Neural cell (in vitro differentiated cells): ENCODE data around the gene ABCE1. TPM values are rescaled to one million over a fixed set of nuclear protein-coding genes. Genes with fewer than 3 reads are reported as not detected.

Experiments used
- H2AFZ ChIP-seq: fragments of 200-600, 300-800 bp; sonication (generic), shearing (Covaris generic); 2 replicates; pipeline ENCODE4 v1.6.0; 2014; ENCODE audit warnings: low read depth, mild to moderate bottlenecking, antibody characterized with exemption, low read length, moderate library complexity
- H3F3A ChIP-seq: fragments of 200-600 bp; shearing (Covaris generic); 2 replicates; pipeline ENCODE4 v1.6.1; 2016; ENCODE audit warnings: mild to moderate bottlenecking, moderate library complexity, mixed read lengths, antibody characterized with exemption, low read length; ENCODE audit not compliant: insufficient read depth, poor library complexity, severe bottlenecking
- H3K27ac ChIP-seq: fragments of 200-600, 300-800 bp; sonication (generic), shearing (Covaris generic); 2 replicates; pipeline ENCODE4 v1.5.1; 2014; ENCODE audit warnings: mild to moderate bottlenecking, low read length, moderate library complexity
- H3K27me3 ChIP-seq: fragments of 300-800, 200-600 bp; sonication (generic), shearing (Covaris generic); 2 replicates; pipeline ENCODE4 v1.6.0; 2014; ENCODE audit warnings: mild to moderate bottlenecking, low read depth, low read length, moderate library complexity; ENCODE audit not compliant: insufficient read depth
- H3K36me3 ChIP-seq: fragments of 300-800, 200-600 bp; sonication (generic), shearing (Covaris generic); 2 replicates; pipeline ENCODE4 v1.5.1; 2014; ENCODE audit warnings: mild to moderate bottlenecking, antibody characterized with exemption, low read length, moderate library complexity; ENCODE audit not compliant: insufficient read depth
- H3K4me2 ChIP-seq: fragments of 300-800, 200-600 bp; sonication (generic), shearing (Covaris generic); 2 replicates; pipeline ENCODE4 v1.6.0; 2014; ENCODE audit warnings: mild to moderate bottlenecking, low read length
- H3K4me3 ChIP-seq: fragments of 300-800, 200-600 bp; sonication (generic), shearing (Covaris generic); 2 replicates; pipeline ENCODE4 v1.5.1; 2014; ENCODE audit warnings: mild to moderate bottlenecking, low read length, moderate library complexity
- H3K79me2 ChIP-seq: fragments of 200-600 bp; shearing (Covaris generic); replicated peaks from 2 replicates; pipeline ENCODE4 v1.6.0; 2014; ENCODE audit warnings: mild to moderate bottlenecking, low read length, moderate library complexity; ENCODE audit not compliant: insufficient read depth
- H3K9ac ChIP-seq: fragments of 300-800, 200-600 bp; sonication (generic), shearing (Covaris generic); 2 replicates; pipeline ENCODE4 v1.6.1; 2016; ENCODE audit warnings: mild to moderate bottlenecking, low read length, mixed read lengths
- H3K9me2 ChIP-seq: fragments of 200-600 bp; shearing (Covaris generic); 2 replicates; pipeline ENCODE4 v1.6.1; 2016; ENCODE audit warnings: mild to moderate bottlenecking, low read length, mixed read lengths; ENCODE audit not compliant: insufficient read depth
- H3K9me3 ChIP-seq: fragments of 200-600, 300-800 bp; sonication (generic), shearing (Covaris generic); 2 replicates; pipeline ENCODE4 v1.6.1; 2016; ENCODE audit warnings: mild to moderate bottlenecking, mixed run types, low read length, moderate library complexity, mixed read lengths
- H4K20me1 ChIP-seq: fragments of 200-600 bp; shearing (Covaris generic); 2 replicates; pipeline ENCODE4 v1.6.1; 2016; ENCODE audit warnings: mild to moderate bottlenecking, mixed run types; ENCODE audit not compliant: insufficient read depth
- CTCF ChIP-seq: fragments of 450-650 bp; IDR thresholded peaks from 2 replicates; pipeline ENCODE4 v1.5.1; 2014; ENCODE audit warnings: antibody characterized with exemption, mild to moderate bottlenecking, moderate library complexity; ENCODE audit not compliant: poor library complexity, severe bottlenecking
- EP300 ChIP-seq: fragments of 450-650 bp; conservative IDR thresholded peaks from 2 replicates; pipeline ENCODE4 v1.6.1; 2014; ENCODE audit warnings: antibody characterized with exemption, mild to moderate bottlenecking, moderate library complexity; ENCODE audit not compliant: poor library complexity, severe bottlenecking
- EZH2 ChIP-seq: fragments of 200-600, 300-800 bp; shearing (Covaris generic), sonication (generic); IDR thresholded peaks from 2 replicates; pipeline ENCODE4 v1.6.1; 2014; ENCODE audit warnings: antibody characterized with exemption, low read length, borderline replicate concordance, mild to moderate bottlenecking; ENCODE audit not compliant: insufficient read depth, poor library complexity, severe bottlenecking
- MXI1 ChIP-seq: fragments of 450-650 bp; conservative IDR thresholded peaks from 2 replicates; pipeline ENCODE4 v1.6.1; 2014; ENCODE audit warnings: antibody characterized with exemption, mild to moderate bottlenecking; ENCODE audit not compliant: poor library complexity, severe bottlenecking
- POLR2AphosphoS5 ChIP-seq: IDR thresholded peaks from 2 replicates; pipeline ENCODE4 v1.6.1; 2012
- RAD21 ChIP-seq: fragments of 450-650 bp; conservative IDR thresholded peaks from 2 replicates; pipeline ENCODE4 v1.6.1; 2014; ENCODE audit warnings: antibody characterized with exemption, mild to moderate bottlenecking, moderate library complexity
- REST ChIP-seq: IDR thresholded peaks from 2 replicates; pipeline ENCODE4 v1.6.1; 2012; ENCODE audit warnings: borderline replicate concordance
- SMC3 ChIP-seq: fragments of 450-650 bp; conservative IDR thresholded peaks from 2 replicates; pipeline ENCODE4 v1.6.1; 2014; ENCODE audit warnings: antibody characterized with exemption, mild to moderate bottlenecking, moderate library complexity; ENCODE audit not compliant: poor library complexity
- TAF1 ChIP-seq: IDR thresholded peaks from 2 replicates; pipeline ENCODE4 v1.6.1; 2012; ENCODE audit warnings: low read depth
- polyA plus RNA-seq: library from polyadenylated mRNA; depleted of rRNA; stranded (reverse); fragments of >200 nt; gene quantifications from 2 replicates; pipeline ENCODE4 v1.2.3, GENCODE V29; 2014

The ABCE1 gene
- polyA plus RNA-seq, 1 donor from 2014 or later = 96.9 TPM

- no peaks in the 10 kb centered on the region for H3K9me3 ChIP-seq
- no peaks in the 10 kb centered on the region for H3F3A ChIP-seq
- no peak overlapping the region for H3K4me2 ChIP-seq
- H3K79me2 ChIP-seq = no peaks in the 10 kb centered on the region
- no peaks in the 10 kb centered on the region for H3K36me3 ChIP-seq
- no peaks in the 10 kb centered on the region for H3K27me3 ChIP-seq
- H3K9ac ChIP-seq = no peak overlapping the region
- H2AFZ ChIP-seq = no peak overlapping the region
- H3K27ac ChIP-seq = no peak overlapping the region
- no peak overlapping the region for H3K4me3 ChIP-seq
- no peak for TF ChIP-seq POLR2AphosphoS5
- no peak for TF ChIP-seq REST
- H3K9me2 ChIP-seq = no peaks in the 10 kb centered on the region
- H4K20me1 ChIP-seq = no peaks in the 10 kb centered on the region
These were observed 41.6 kb upstream of the ABCE1 start for GRCh38 chr4:145056325-145057130.

- no peak overlapping the region for H3K4me2 ChIP-seq
- TF ChIP-seq CTCF (no peak), SMC3 (no peak), RAD21 (no peak), TAF1 (no peak), EP300 (no peak), EZH2 (no peak), MXI1 (no peak), POLR2AphosphoS5 (no peak), REST (no peak)
- H3K9me3 ChIP-seq = no peaks in the 10 kb centered on the region
- no peaks in the 10 kb centered on the region for H3K36me3 ChIP-seq
- no peaks in the 10 kb centered on the region for H3K27me3 ChIP-seq
- no peaks in the 10 kb centered on the region for H3F3A ChIP-seq
- no peak overlapping the region for H3K9ac ChIP-seq
- no peaks in the 10 kb centered on the region for H4K20me1 ChIP-seq
- H3K9me2 ChIP-seq = no peaks in the 10 kb centered on the region
- H3K27ac ChIP-seq = no peak overlapping the region
- H3K79me2 ChIP-seq = no peaks in the 10 kb centered on the region
- H3K4me3 ChIP-seq = no peak overlapping the region
- no peak overlapping the region for H2AFZ ChIP-seq
These were observed 39.9 kb upstream of the ABCE1 start for GRCh38 chr4:145058256-145058655.
